NCI-H187 (cell line): ENCODE results near the gene MYL12A.

Experiments used
- DNase-seq, 2 experiments: peaks; one replicate each; lab custom pipeline; 2025; lab: John Stamatoyannopoulos, UW

Gene MYL12A

GRCh38 chr18:3283253-3283863, 35.8 kb downstream of the MYL12A start:
- DNase-seq = no peak

DNA sequence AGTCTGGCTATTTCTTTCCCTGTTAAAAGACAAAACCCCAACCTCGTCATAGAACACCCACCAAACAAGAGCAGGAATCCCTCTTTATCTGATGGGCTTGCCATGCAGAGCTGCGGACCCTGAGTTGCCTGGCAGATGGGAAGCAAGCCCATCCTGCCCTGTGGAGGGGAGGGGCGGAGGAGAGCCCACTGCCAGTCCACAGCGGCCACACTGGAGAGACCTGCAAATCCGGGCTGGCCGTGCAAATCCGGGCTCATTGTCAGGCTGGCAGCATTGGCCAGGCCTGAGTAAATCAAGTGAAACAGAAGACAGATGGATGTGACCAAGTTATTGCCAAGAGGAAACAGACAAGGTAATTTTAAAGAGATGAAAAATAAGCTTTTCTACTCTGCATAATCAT, 36.3 kb downstream of the MYL12A start:
- no peak for DNase-seq

DNA sequence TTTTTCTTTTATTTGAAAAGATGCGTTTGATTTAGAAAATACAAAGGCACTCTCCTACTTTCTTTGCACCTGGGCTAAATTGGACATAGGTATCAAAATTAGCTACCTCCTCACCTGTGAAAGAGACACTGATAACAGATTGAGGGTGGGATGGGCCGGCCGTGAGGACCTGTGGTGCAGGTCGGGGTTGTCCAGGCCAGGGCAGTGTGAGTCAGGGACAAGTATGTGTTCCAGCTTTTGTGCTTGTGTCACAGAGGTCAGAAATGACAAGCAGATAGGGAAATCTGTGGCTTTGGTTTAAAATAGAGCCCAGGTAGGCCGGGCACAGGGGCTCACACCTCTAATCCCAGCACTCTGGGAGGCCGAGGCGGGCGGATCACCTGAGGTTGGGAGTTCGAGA, 36.9 kb downstream of the MYL12A start:
- no peak for DNase-seq

GRCh38 chr18:3286159-3286558, 38.6 kb downstream of the MYL12A start:
- no peak for DNase-seq

- DNase-seq = no peak
Measured at GRCh38 chr18:3293196-3293951, 45.8 kb downstream of the MYL12A start.

DNA sequence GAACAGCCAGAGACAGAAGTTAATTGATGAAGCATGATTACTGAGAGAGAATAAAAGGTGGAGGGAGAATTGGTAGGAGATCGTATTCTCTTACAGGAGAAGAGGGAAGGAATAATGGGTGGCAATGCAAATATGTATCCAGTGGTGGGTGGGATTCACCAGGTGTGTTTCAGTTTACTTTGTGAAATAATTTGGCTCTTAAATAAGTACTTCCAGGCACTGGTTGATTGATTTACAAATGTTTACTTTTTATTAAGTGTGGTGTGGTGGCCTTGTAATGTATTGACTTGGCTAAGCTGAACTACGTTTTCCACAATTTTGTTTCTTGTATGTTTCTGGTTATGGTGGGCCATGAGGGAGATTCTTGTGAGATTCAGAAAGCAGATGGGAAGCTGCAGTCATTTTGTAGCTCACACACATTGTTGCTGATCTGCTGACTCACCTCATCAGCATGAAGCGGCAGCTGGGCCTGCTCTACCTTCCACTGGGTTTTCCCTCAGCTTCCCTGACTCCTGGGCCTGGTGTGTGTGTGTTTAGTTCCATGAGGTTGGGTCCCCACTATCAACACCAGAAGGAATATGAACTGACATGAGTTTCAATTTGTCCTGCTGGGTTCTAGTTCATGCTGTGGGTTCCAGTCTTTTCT, 47.0 kb downstream of the MYL12A start:
- DNase-seq = no peak

GRCh38 chr18:3297025-3297984, 49.7 kb downstream of the MYL12A start:
- DNase-seq = peak; percentile 32 to 50

GRCh38 chr18:3304832-3305231, 57.2 kb downstream of the MYL12A start:
- DNase-seq = no peak

- no peak for DNase-seq
Measured at GRCh38 chr18:3305354-3305762, 57.8 kb downstream of the MYL12A start.
